ENCODE measurements around the gene SAMD14. TPM values are rescaled to one million over a fixed set of nuclear protein-coding genes. Genes with fewer than 3 reads are reported as not detected.

Gene SAMD14
- total RNA-seq, 1 experiment from 2014 or later = 5.9 TPM

- TF ChIP-seq ZNF532 (CRISPR knock-in tag; IDR thresholded peaks at IDR 0.05; ENCODE audit: borderline replicate concordance) (no peak), USF1 (CRISPR knock-in tag; IDR thresholded peaks at IDR 0.05) (no peak), ZNF281 (CRISPR knock-in tag; IDR thresholded peaks at IDR 0.05) (no peak), ATF6 (CRISPR knock-in tag; IDR thresholded peaks at IDR 0.05) (no peak), E2F1 (CRISPR knock-in tag; IDR thresholded peaks at IDR 0.05) (no peak)
Observed at GRCh38 chr17:50099003-50099402, 31.0 kb downstream of the SAMD14 start (continued).

- ChIA-PET CTCF (interaction anchor here (1.2 to 1.7 kb wide), 2 partner anchors 17 to 19 kb away, joined by 4 read pairs; no protein-coding TSS in a partner anchor), POLR2A (no interaction called here)
- H3K36me3 Mint-ChIP-seq = no peaks in the 10 kb centered on the region
- H3K4me1 Mint-ChIP-seq = peaks cover 21% of the 10 kb centered on the region
- DNase-seq (ENCODE audit: low spot score) (no peak), ATAC-seq (no peak)
- TF ChIP-seq ZSCAN18 (CRISPR knock-in tag; IDR thresholded peaks at IDR 0.05) = no peak
- H3K4me3 Mint-ChIP-seq = no peak overlapping the region
- no peaks in the 10 kb centered on the region for H3K9me3 Mint-ChIP-seq
- H3K27me3 Mint-ChIP-seq (ENCODE audit: low read depth) = no peaks in the 10 kb centered on the region
- H3K27ac Mint-ChIP-seq = no peak overlapping the region
Observed at GRCh38 chr17:50098583-50098982, 31.4 kb downstream of the SAMD14 start.

GRCh38 chr17:50097926-50098325, 32.0 kb downstream of the SAMD14 start:
- H3K4me3 Mint-ChIP-seq = no peak overlapping the region
- no peaks in the 10 kb centered on the region for H3K9me3 Mint-ChIP-seq
- no peak for ATAC-seq
- TF ChIP-seq NFYB (CRISPR knock-in tag; conservative IDR thresholded peaks at IDR 0.05; ENCODE audit: low read depth) = no peak
- TF ChIP-seq SMAD4 (CRISPR knock-in tag; IDR thresholded peaks at IDR 0.05) = no peak
- TF ChIP-seq ZSCAN18 (CRISPR knock-in tag; IDR thresholded peaks at IDR 0.05) = no peak
- DNase-seq (ENCODE audit: low spot score) = no peak
- ChIA-PET CTCF (interaction anchor here (0.9 to 1.7 kb wide), 4 partner anchors 17 to 72 kb away, joined by 3 to 4 read pairs (median 4); no protein-coding TSS in a partner anchor), POLR2A (no interaction called here)
- H3K27ac Mint-ChIP-seq = no peak overlapping the region; the same call in 1 of the 2 replicates
- peaks cover 21% of the 10 kb centered on the region for H3K4me1 Mint-ChIP-seq
- no peaks in the 10 kb centered on the region for H3K27me3 Mint-ChIP-seq (ENCODE audit: low read depth)
- H3K36me3 Mint-ChIP-seq = no peaks in the 10 kb centered on the region

Measured in WTC11 (cell line).